GM12878 (cell line): ENCODE data around the gene ZBTB32. TPM values are rescaled to one million over a fixed set of nuclear protein-coding genes. Genes with fewer than 3 reads are reported as not detected.

Source experiments
- ATAC-seq: fragments of 200-7000 bp; cut with Tn5 transposase; 3 replicates; pipeline ENCODE4 v1.9.1; 2020; ENCODE audit warnings: mild to moderate bottlenecking, moderate library complexity
- BruUV-seq: library from RNA; stranded (reverse); fragments of 400-500 nt; replicated peaks from 2 replicates; lab custom pipeline; 2021; lab: Mats Ljungman, UMichigan
- CTCF ChIA-PET: fragments of 300-600 bp; sonication (Branson Sonifier 250); formaldehyde crosslinking; extraction: SDS; loops from one replicate; lab custom pipeline; 2021; ENCODE audit warnings: inconsistent platforms; lab: Yijun Ruan, JAX
- POLR2A ChIA-PET: fragments of 350-600 bp; formaldehyde crosslinking; extraction: SDS; loops from one replicate; lab custom pipeline; 2021; ENCODE audit warnings: inconsistent platforms; lab: Charles Lee
- RAD21 ChIA-PET: fragments of 300-600 bp; sonication (Branson Sonifier 250); formaldehyde crosslinking; loops from one replicate; lab custom pipeline; 2023; ENCODE audit warnings: antibody characterized with exemption; ENCODE audit not compliant: unreplicated experiment; lab: Charles Lee
- SMC1A ChIA-PET: fragments of 300-600 bp; sonication (Branson Sonifier 250); formaldehyde crosslinking; loops from one replicate; lab custom pipeline; 2023; ENCODE audit not compliant: unreplicated experiment, uncharacterized antibody; lab: Charles Lee
- DNase-seq: peaks from one replicate; pipeline ENCODE4 v3.0.0-alpha.2; 2011; ENCODE audit warnings: low read depth, low spot score
- FAIRE-seq: peaks from 3 replicates; lab custom pipeline; 2011; peaks lifted over from hg19 to GRCh38; lab: Jason Lieb, UNC
- H2AFZ ChIP-seq: 2 replicates; pipeline ENCODE4 v1.6.0; 2011; ENCODE audit warnings: low read depth, low read length, control low read depth; ENCODE audit not compliant: control insufficient read depth
- H3K27ac ChIP-seq: 2 replicates; pipeline ENCODE4 v1.5.1; 2011; ENCODE audit warnings: control low read depth; ENCODE audit not compliant: control insufficient read depth, insufficient read depth
- H3K27me3 ChIP-seq, 2 experiments: replicated peaks in 1 of 2; 2 replicates each; pipeline versions ENCODE4 v1.6.0 to v1.6.1; 2011; ENCODE audit warnings: low read length in 1 of 2; ENCODE audit not compliant: control insufficient read depth in 2 of 2, insufficient read depth in 2 of 2
- H3K36me3 ChIP-seq, 2 experiments: 2 replicates each; pipeline ENCODE4 v1.5.1; 2011; ENCODE audit warnings: low read length in 1 of 2; ENCODE audit not compliant: control insufficient read depth in 2 of 2, insufficient read depth in 2 of 2
- H3K4me1 ChIP-seq: 2 replicates; pipeline ENCODE4 v1.6.1; 2011; ENCODE audit warnings: mild to moderate bottlenecking, low read length, moderate library complexity, mixed read lengths; ENCODE audit not compliant: control insufficient read depth, insufficient read depth
- H3K4me2 ChIP-seq: 2 replicates; pipeline ENCODE4 v1.6.0; 2011; ENCODE audit warnings: control low read depth; ENCODE audit not compliant: control insufficient read depth, insufficient read depth
- H3K4me3 ChIP-seq: fragments of 200-600 bp; sonication (generic); 2 replicates; pipeline ENCODE4 v1.5.1; 2016
- H3K79me2 ChIP-seq: 2 replicates; pipeline ENCODE4 v1.6.0; 2011; ENCODE audit warnings: low read length; ENCODE audit not compliant: control insufficient read depth, insufficient read depth
- H3K9ac ChIP-seq: 2 replicates; pipeline ENCODE4 v1.8.0; 2011; ENCODE audit warnings: low read length, control low read depth, mixed read lengths; ENCODE audit not compliant: control insufficient read depth, insufficient read depth
- H3K9me3 ChIP-seq: replicated peaks from 3 replicates; pipeline ENCODE4 v1.5.1; 2011; ENCODE audit warnings: mild to moderate bottlenecking, low read length; ENCODE audit not compliant: control insufficient read depth, insufficient read depth
- H4K20me1 ChIP-seq: 2 replicates; pipeline ENCODE4 v1.6.0; 2011; ENCODE audit not compliant: control insufficient read depth, insufficient read depth
- CREB1 ChIP-seq: IDR thresholded peaks from 2 replicates; pipeline ENCODE4 v1.6.1; 2012; ENCODE audit warnings: low read depth, mild to moderate bottlenecking, inconsistent platforms
- EED ChIP-seq: sonication (generic); IDR thresholded peaks from 2 replicates; pipeline ENCODE4 v1.6.1; 2016; ENCODE audit warnings: antibody characterized with exemption, low read depth
- GATAD2B ChIP-seq: fragments of 450-650 bp; conservative IDR thresholded peaks from 2 replicates; pipeline ENCODE4 v1.6.1; 2017; ENCODE audit warnings: low read depth, mild to moderate bottlenecking, moderate library complexity
- IKZF1 ChIP-seq: fragments of 450-650 bp; conservative IDR thresholded peaks from 2 replicates; pipeline ENCODE4 v1.6.1; 2017; ENCODE audit warnings: antibody characterized with exemption, mild to moderate bottlenecking
- IKZF2 ChIP-seq, 2 experiments: fragments of 450-650 bp; IDR thresholded peaks; 2 replicates each; pipeline ENCODE4 v1.6.1; 2017; ENCODE audit warnings: mild to moderate bottlenecking in 2 of 2, moderate library complexity in 2 of 2
- RCOR1 ChIP-seq: conservative IDR thresholded peaks from 2 replicates; pipeline ENCODE4 v1.6.1; 2012; ENCODE audit warnings: low read depth, low read length, improper control_type of control experiment
- RELB ChIP-seq: fragments of 450-650 bp; IDR thresholded peaks from 2 replicates; pipeline ENCODE4 v1.6.1; 2017; ENCODE audit warnings: low read depth, mild to moderate bottlenecking, moderate library complexity
- RUNX3 ChIP-seq: IDR thresholded peaks from 2 replicates; pipeline ENCODE4 v1.6.1; 2012; ENCODE audit warnings: low read length, inconsistent platforms
- SIX5 ChIP-seq: IDR thresholded peaks from 2 replicates; pipeline ENCODE4 v1.6.1; 2011; ENCODE audit warnings: mild to moderate bottlenecking, low read depth, low read length, moderate library complexity; ENCODE audit not compliant: severe bottlenecking
- WGBS: methylation state at CpG from one replicate; pipeline ENCODE4 v1.1.6; 2016; ENCODE audit warnings: low lambda C conversion rate; ENCODE audit not compliant: insufficient replicate concordance, insufficient coverage; ENCODE audit errors: missing lambda C conversion rate; 5-methylcytosine and 5-hydroxymethylcytosine counted together
- in situ Hi-C: fragments of 300-500 bp; cut with MboI; formaldehyde crosslinking; loops from 9 replicates; pipeline ENCODE4 v1.14.3; 2018; ENCODE audit warnings: mixed read lengths
- intact Hi-C: fragments of 100-400 bp; cut with micrococcal nuclease; formaldehyde crosslinking; loops from one replicate; pipeline ENCODE4 v1.14.2; 2022; ENCODE audit not compliant: unreplicated experiment
- polyA plus RNA-seq, 11 experiments: library from polyadenylated mRNA; depleted of rRNA in 4 of 11; unstranded in 6 of 11; stranded (reverse) in 5 of 11; fragments of >200 nt; fragmentation: Nextera tagmentation in 4 of 11; fragmentation: Illumina TruSeq in 1 of 11; extraction: Ambion mirVana in 4 of 11; extraction: Trizol in 1 of 11; gene quantifications; 1 replicate in 1 of 11; 2 replicates in 10 of 11; pipeline versions ENCODE4 v1.2.1 to v1.2.3, GENCODE V29; 2011 to 2016; ENCODE audit warnings: inconsistent platforms in 2 of 11, missing spikeins in 2 of 11, low read depth in 1 of 11
- total RNA-seq, 4 experiments: library from RNA; depleted of rRNA in 3 of 4; stranded (reverse); fragments of >200 nt in 3 of 4; fragmentation: Illumina TruSeq in 1 of 4; extraction: Trizol in 1 of 4; gene quantifications; 2 replicates each; pipeline versions ENCODE4 v1.2.1 to v1.2.3, GENCODE V29; 2013 to 2021

ZBTB32 gene
- total and polyA plus RNA-seq, 10 of the 15 experiments (the other 5 are each of a cell fraction or from before 2014, with no cell fraction given), result 1.0 to 46.7 (median 16.0) TPM

- RAD21 ChIA-PET, result interaction anchor here (1.0 to 1.2 kb wide), 2 partner anchors 25 to 28 kb away, joined by 3 read pairs; partner anchors contain the start of gene COX6B1
- H3K27ac ChIP-seq, result no peak overlapping the region
- intact Hi-C loops (no loop called here), in situ Hi-C loops (no loop called here)
- no TSS peak for BruUV-seq
- CTCF ChIA-PET, result interaction anchor here (1.2 to 1.3 kb wide), 3 partner anchors 21 to 163 kb away, joined by 3 to 5 read pairs (median 4); no protein-coding TSS in a partner anchor
- H2AFZ ChIP-seq, result peak overlapping the region; percentile 87
- peak overlapping the region; percentile 92 for H3K4me2 ChIP-seq
- no peaks in the 10 kb centered on the region for H4K20me1 ChIP-seq
- H3K27me3 ChIP-seq, result no peaks in the 10 kb centered on the region
- no peak overlapping the region for H3K9ac ChIP-seq
- POLR2A ChIA-PET, result interaction anchor here (0.6 to 1.2 kb wide), 3 partner anchors 25 to 63 kb away, joined by 3 to 5 read pairs (median 3); partner anchors contain the start of gene COX6B1
- H3K79me2 ChIP-seq, result no peaks in the 10 kb centered on the region
- peak overlapping the region; percentile 67 for H3K4me3 ChIP-seq
- TF ChIP-seq RELB (0 out of 2 replicates have a peak, but pooled peaks have one; percentile 44), SIX5 (no peak), GATAD2B (0 out of 2 replicates have a peak, but pooled peaks have one; percentile 48), RUNX3 (peak; percentile 63), CREB1 (no peak), EED (0 out of 2 replicates have a peak, but pooled peaks have one; percentile 33), IKZF2 (IDR thresholded peaks at IDR 0.05) (peak in 1 of 2 experiments; percentile 9; a peak in 1 of 4 replicates), IKZF1 (peak; percentile 49; the same call in 1 of the 2 replicates), RCOR1 (no peak)
- 3% methylated on average over 39 of the region's 39 CpGs for WGBS
- H3K36me3 ChIP-seq, result no peaks in the 10 kb centered on the region
- DNase-seq (no peak), FAIRE-seq (peak; percentile 52), ATAC-seq (peak; percentile 94)
- H3K9me3 ChIP-seq, result no peaks in the 10 kb centered on the region
- SMC1A ChIA-PET, result interaction anchor here (0.9 to 1.9 kb wide), 4 partner anchors 11 to 258 kb away, joined by 3 to 7 read pairs (median 4); partner anchors contain the start of gene COX6B1
- peaks cover 4% of the 10 kb centered on the region for H3K4me1 ChIP-seq
These were observed 31.1 kb upstream of the ZBTB32 start for GRCh38 chr19:35673121-35673804.
